Measurements from ENCODE around the gene RNF148.
"Not testable (repeated sequence)": the region's sequence is repeated elsewhere in the genome, so short reads cannot be mapped to it uniquely, and the experiment has no call there.

Gene RNF148

GRCh38 chr7:122679813-122680212, 22.9 kb downstream of the RNF148 start:
- no peak for TF ChIP-seq CTCF (IDR thresholded peaks at IDR 0.05)
- Mint-ChIP-seq H3K4me1 (peaks cover 6% of the 10 kb centered on the region), H3K36me3 (ENCODE audit: low read depth) (no peaks in the 10 kb centered on the region), H3K27ac (no peak overlapping the region), H3K9me3 (no peaks in the 10 kb centered on the region), H3K27me3 (ENCODE audit: low read depth, poor library complexity) (no peaks in the 10 kb centered on the region), H3K4me3 (no peak overlapping the region)
- DNase-seq, result no peak

GRCh38 chr7:122679269-122679709, 23.4 kb downstream of the RNF148 start:
- DNase-seq; H3K36me3 Mint-ChIP-seq (ENCODE audit: low read depth); H3K9me3 Mint-ChIP-seq; H3K27ac Mint-ChIP-seq; H3K27me3 Mint-ChIP-seq (ENCODE audit: low read depth, poor library complexity); H3K4me3 Mint-ChIP-seq; H3K4me1 Mint-ChIP-seq: not testable (repeated sequence)

GRCh38 chr7:122677149-122677548, 25.6 kb downstream of the RNF148 start:
- H3K9me3 Mint-ChIP-seq, result peaks cover 3% of the 10 kb centered on the region
- DNase-seq, result no peak
- TF ChIP-seq CTCF (IDR thresholded peaks at IDR 0.05), result no peak
- H3K4me1 Mint-ChIP-seq, result peaks cover 6% of the 10 kb centered on the region
- no peaks in the 10 kb centered on the region for H3K27me3 Mint-ChIP-seq (ENCODE audit: low read depth, poor library complexity)
- H3K27ac Mint-ChIP-seq, result no peak overlapping the region
- no peak overlapping the region for H3K4me3 Mint-ChIP-seq
- no peaks in the 10 kb centered on the region for H3K36me3 Mint-ChIP-seq (ENCODE audit: low read depth)

- Mint-ChIP-seq H3K9me3 (peaks cover 3% of the 10 kb centered on the region), H3K27ac (no peak overlapping the region), H3K4me3 (no peak overlapping the region), H3K27me3 (ENCODE audit: low read depth, poor library complexity) (peaks cover 3% of the 10 kb centered on the region), H3K4me1 (peaks cover 6% of the 10 kb centered on the region), H3K36me3 (ENCODE audit: low read depth) (no peaks in the 10 kb centered on the region)
- DNase-seq, result no peak
- TF ChIP-seq CTCF (IDR thresholded peaks at IDR 0.05), result no peak
These were observed 26.3 kb downstream of the RNF148 start for GRCh38 chr7:122676466-122676865.

GRCh38 chr7:122675621-122676020, 27.1 kb downstream of the RNF148 start:
- no peak overlapping the region for H3K27ac Mint-ChIP-seq
- H3K4me3 Mint-ChIP-seq, result no peak overlapping the region
- DNase-seq, result no peak
- H3K9me3 Mint-ChIP-seq, result peaks cover 3% of the 10 kb centered on the region
- H3K36me3 Mint-ChIP-seq (ENCODE audit: low read depth), result no peaks in the 10 kb centered on the region
- no peak for TF ChIP-seq CTCF (IDR thresholded peaks at IDR 0.05)
- H3K4me1 Mint-ChIP-seq, result peaks cover 6% of the 10 kb centered on the region
- peaks cover 4% of the 10 kb centered on the region for H3K27me3 Mint-ChIP-seq (ENCODE audit: low read depth, poor library complexity)

GRCh38 chr7:122675011-122675410, 27.7 kb downstream of the RNF148 start:
- Mint-ChIP-seq H3K27ac (no peak overlapping the region), H3K4me3 (no peak overlapping the region), H3K36me3 (ENCODE audit: low read depth) (no peaks in the 10 kb centered on the region)

More at GRCh38 chr7:122675011-122675410, 27.7 kb downstream of the RNF148 start:
- H3K9me3 Mint-ChIP-seq, result peaks cover 3% of the 10 kb centered on the region
- no peak for TF ChIP-seq CTCF (IDR thresholded peaks at IDR 0.05)
- peaks cover 6% of the 10 kb centered on the region for H3K4me1 Mint-ChIP-seq
- H3K27me3 Mint-ChIP-seq (ENCODE audit: low read depth, poor library complexity), result peaks cover 4% of the 10 kb centered on the region
- no peak for DNase-seq

Data from nephron progenitor cell (in vitro differentiated cells).